Ectodermal cell (in vitro differentiated cells): Measurements from ENCODE around the gene GON7.
"Not testable (repeated sequence)": the region's sequence is repeated elsewhere in the genome, so short reads cannot be mapped to it uniquely, and the experiment has no call there.

Source experiments
- H3K27ac ChIP-seq: 2 replicates; pipeline ENCODE4 v1.7.0; 2013; ENCODE audit warnings: mild to moderate bottlenecking, low read depth, low read length; ENCODE audit not compliant: insufficient read depth, poor library complexity, severe bottlenecking
- H3K27me3 ChIP-seq: 2 replicates; pipeline ENCODE4 v1.7.0; 2013; ENCODE audit warnings: mild to moderate bottlenecking, low read length; ENCODE audit not compliant: insufficient read depth, control insufficient read depth, poor library complexity, severe bottlenecking
- H3K36me3 ChIP-seq: one replicate; pipeline ENCODE4 v1.7.0; 2013; ENCODE audit warnings: low read length; ENCODE audit not compliant: control insufficient read depth, insufficient read depth
- H3K4me1 ChIP-seq: one replicate; pipeline ENCODE4 v1.7.0; 2013; ENCODE audit warnings: low read length; ENCODE audit not compliant: control insufficient read depth, insufficient read depth
- H3K4me3 ChIP-seq: 2 replicates; pipeline ENCODE4 v1.7.0; 2013; ENCODE audit warnings: low read depth, low read length, control low read depth; ENCODE audit not compliant: insufficient read depth
- H3K9me3 ChIP-seq: 2 replicates; pipeline ENCODE4 v1.7.0; 2013; ENCODE audit warnings: mild to moderate bottlenecking, low read length, moderate library complexity; ENCODE audit not compliant: control insufficient read depth
- WGBS, 2 experiments: methylation state at CpG; one replicate each; pipeline ENCODE4 v1.1.7; 2013; ENCODE audit warnings: missing lambda C conversion rate in 2 of 2; 5-methylcytosine and 5-hydroxymethylcytosine counted together

Gene GON7

GRCh38 chr14:93173943-93174395 is 32.9 kb downstream of the GON7 start:
- H3K27ac ChIP-seq = no peak overlapping the region

GRCh38 chr14:93171376-93171775 is 35.5 kb downstream of the GON7 start:
- H3K9me3 ChIP-seq = no peaks in the 10 kb centered on the region
- no peaks in the 10 kb centered on the region for H3K4me1 ChIP-seq
- WGBS, 2 experiments = 92 to 98% methylated on average over 4 of the region's 4 CpGs
- H3K27ac ChIP-seq = no peak overlapping the region
- no peaks in the 10 kb centered on the region for H3K36me3 ChIP-seq
- no peaks in the 10 kb centered on the region for H3K27me3 ChIP-seq
- H3K4me3 ChIP-seq = no peak overlapping the region

More at GRCh38 chr14:93173943-93174395, 32.9 kb downstream of the GON7 start:
- no peak overlapping the region for H3K4me3 ChIP-seq
- no peaks in the 10 kb centered on the region for H3K4me1 ChIP-seq
- H3K36me3 ChIP-seq = no peaks in the 10 kb centered on the region
- H3K27me3 ChIP-seq = no peaks in the 10 kb centered on the region
- H3K9me3 ChIP-seq = no peaks in the 10 kb centered on the region
- 78 to 84% methylated on average over 9 to 10 of the region's 10 CpGs for WGBS, 2 experiments

GRCh38 chr14:93170141-93170540 is 36.7 kb downstream of the GON7 start:
- not testable (repeated sequence) for H3K4me3 ChIP-seq, H3K9me3 ChIP-seq, H3K27ac ChIP-seq, H3K27me3 ChIP-seq, H3K36me3 ChIP-seq, H3K4me1 ChIP-seq
- WGBS, 2 experiments = 95% methylated on average over 20 of the region's 20 CpGs

- H3K36me3 ChIP-seq, H3K27me3 ChIP-seq, H3K4me3 ChIP-seq, H3K9me3 ChIP-seq, H3K27ac ChIP-seq, H3K4me1 ChIP-seq: not testable (repeated sequence)
- WGBS, 2 experiments = 89 to 92% methylated on average over 6 of the region's 6 CpGs
Observed at GRCh38 chr14:93169619-93170018, 37.2 kb downstream of the GON7 start.

GRCh38 chr14:93168610-93169009 is 38.3 kb downstream of the GON7 start:
- not testable (repeated sequence) for H3K4me3 ChIP-seq, H3K27me3 ChIP-seq, H3K36me3 ChIP-seq, H3K27ac ChIP-seq, H3K9me3 ChIP-seq, H3K4me1 ChIP-seq
- 95 to 96% methylated on average over 8 of the region's 9 CpGs for WGBS, 2 experiments

DNA sequence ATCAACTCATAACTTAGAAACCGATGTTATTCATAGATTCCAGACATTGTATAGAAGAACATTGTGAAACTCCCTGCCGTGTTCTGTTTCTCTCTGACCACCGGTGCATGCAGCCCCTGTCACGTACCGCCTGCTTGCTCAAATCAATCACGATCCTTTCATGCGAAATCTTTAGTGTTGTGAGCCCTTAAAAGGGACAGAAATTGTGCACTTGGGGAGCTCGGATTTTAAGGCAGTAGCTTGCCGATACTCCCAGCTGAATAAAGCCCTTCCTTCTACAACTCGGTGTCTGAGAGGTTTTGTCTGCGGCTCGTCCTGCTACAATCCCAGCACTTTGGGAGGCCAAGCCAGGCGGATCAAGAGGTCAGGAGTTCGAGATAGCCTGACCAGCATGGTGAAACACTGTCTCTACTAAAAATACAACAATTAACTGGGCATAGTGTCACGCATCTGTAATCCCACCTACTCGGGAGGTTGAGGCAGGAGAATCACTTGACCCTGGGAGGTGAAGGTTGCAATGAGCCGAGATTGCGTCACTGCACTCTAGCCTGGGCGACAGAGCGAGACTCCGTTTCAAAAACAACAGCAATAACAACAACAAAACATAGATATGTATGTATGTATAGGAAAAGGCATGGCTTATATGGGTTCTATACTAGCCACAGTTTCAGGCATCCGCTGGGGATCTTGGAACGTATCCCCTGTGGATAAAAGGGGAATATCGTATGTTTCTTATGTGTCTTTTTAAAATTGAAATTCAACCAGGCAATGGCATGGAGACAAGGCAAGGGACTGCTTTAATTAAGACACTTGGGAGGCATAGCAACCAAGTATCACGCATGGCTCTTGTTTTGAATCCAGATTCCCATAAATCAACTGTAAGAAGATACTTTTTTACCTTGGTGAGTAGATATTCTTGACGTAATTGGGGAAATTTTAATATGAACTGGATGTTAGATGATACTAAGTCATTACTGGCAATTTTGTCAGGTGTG is 41.3 kb downstream of the GON7 start:
- not testable (repeated sequence) for H3K9me3 ChIP-seq, H3K27me3 ChIP-seq, H3K4me1 ChIP-seq, H3K4me3 ChIP-seq, H3K27ac ChIP-seq, H3K36me3 ChIP-seq
- WGBS, 2 experiments = 85 to 89% methylated on average over 24 of the region's 26 CpGs

DNA sequence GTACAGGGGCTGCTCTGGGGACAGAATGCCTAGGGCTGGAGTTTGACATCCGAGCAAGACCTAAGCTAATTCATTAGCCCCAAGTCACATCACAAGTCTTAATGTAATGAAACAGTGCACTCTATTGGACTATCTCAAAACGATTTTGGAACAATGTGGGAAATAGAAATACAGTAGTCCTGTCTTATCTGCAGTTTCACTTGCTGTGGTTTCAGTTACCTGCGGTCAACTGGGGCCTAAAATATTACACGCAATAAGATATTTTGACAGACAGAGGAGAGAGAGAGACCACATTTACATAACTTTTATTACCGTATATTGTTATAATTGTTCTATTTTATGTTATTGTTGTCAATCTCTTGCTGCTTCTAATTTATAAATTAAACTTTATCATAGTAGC is 43.3 kb downstream of the GON7 start:
- Histone ChIP-seq H3K4me1 (no peaks in the 10 kb centered on the region), H3K4me3 (no peak overlapping the region), H3K9me3 (no peaks in the 10 kb centered on the region), H3K27me3 (no peaks in the 10 kb centered on the region), H3K27ac (no peak overlapping the region), H3K36me3 (no peaks in the 10 kb centered on the region)
- WGBS, 2 experiments = 64 to 72% methylated on average over 4 to 5 of the region's 5 CpGs

DNA sequence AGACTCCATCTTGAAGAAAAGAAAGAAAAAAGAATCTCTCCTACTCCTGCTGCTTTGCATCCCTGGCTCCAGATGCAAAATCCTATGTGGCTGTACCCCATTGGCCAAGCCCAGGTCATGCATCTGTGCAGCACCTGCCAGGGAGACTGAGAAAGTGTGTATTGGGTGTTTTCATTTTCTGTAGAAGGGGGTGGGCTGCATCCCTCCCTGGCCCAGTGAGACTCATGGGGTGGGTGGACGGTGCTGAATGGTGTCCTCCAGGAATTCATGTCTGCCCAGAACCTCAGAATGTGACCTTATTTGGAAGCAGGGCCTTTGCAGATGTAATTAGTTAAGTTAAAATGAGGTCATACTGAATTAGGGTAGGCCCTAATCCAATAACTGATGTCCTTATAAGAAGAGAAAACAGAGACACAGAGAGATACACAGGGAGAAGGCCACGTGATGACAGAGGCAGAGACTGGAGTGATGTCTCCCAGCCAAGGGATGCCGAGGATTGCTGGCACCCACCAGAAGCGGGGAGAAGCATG is 45.4 kb downstream of the GON7 start:
- Histone ChIP-seq H3K4me3 (no peak overlapping the region), H3K4me1 (no peaks in the 10 kb centered on the region), H3K36me3 (no peaks in the 10 kb centered on the region), H3K9me3 (no peaks in the 10 kb centered on the region), H3K27me3 (no peaks in the 10 kb centered on the region), H3K27ac (no peak overlapping the region)
- 91% methylated on average over 4 of the region's 4 CpGs for WGBS, 2 experiments

DNA sequence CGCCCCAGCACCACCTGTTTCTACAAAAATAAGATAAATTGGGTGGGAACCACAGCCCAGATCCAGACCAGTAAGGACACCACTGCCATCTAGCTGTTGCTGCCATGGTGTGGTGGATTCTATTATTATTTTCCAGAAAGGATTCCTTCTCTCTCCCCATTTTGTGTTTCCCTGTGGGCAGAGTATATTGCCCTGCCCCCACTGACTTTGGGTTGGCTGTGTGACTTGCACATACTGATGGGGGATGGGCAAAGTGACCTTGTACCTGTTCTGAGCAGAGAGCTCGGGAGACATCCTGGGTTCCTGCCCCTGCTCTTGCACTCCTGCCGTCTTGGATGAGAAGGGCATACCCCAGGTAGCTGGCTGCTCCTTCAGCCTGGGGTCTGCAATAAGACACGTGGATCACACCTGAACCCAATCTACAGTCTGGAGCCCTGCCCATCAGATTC is 46.5 kb downstream of the GON7 start:
- H3K27me3 ChIP-seq = no peaks in the 10 kb centered on the region
- no peaks in the 10 kb centered on the region for H3K9me3 ChIP-seq
- no peak overlapping the region for H3K27ac ChIP-seq
- no peak overlapping the region for H3K4me3 ChIP-seq
- no peaks in the 10 kb centered on the region for H3K4me1 ChIP-seq
- H3K36me3 ChIP-seq = no peaks in the 10 kb centered on the region
- 63 to 64% methylated on average over 3 of the region's 4 CpGs for WGBS, 2 experiments

- WGBS, 2 experiments = 77 to 92% methylated on average over 4 of the region's 5 CpGs
Observed at GRCh38 chr14:93159625-93160352, 47.1 kb downstream of the GON7 start.

More at GRCh38 chr14:93159625-93160352, 47.1 kb downstream of the GON7 start:
- H3K4me3 ChIP-seq, H3K36me3 ChIP-seq, H3K27ac ChIP-seq, H3K27me3 ChIP-seq, H3K4me1 ChIP-seq, H3K9me3 ChIP-seq: not testable (repeated sequence)
